Upper lobe of left lung (tissue), 4 donors: ENCODE results near the gene UBASH3A.

Experiments
- CTCF ChIP-seq, 6 experiments: fragments of 450-650 bp in 4 of 6; fragments of 200-600 bp in 2 of 6; sonication (generic) in 2 of 6; IDR thresholded peaks; one replicate each; pipeline ENCODE4 v1.5.1; 2016 to 2019; ENCODE audit warnings: antibody characterized with exemption in 6 of 6
- POLR2AphosphoS5 ChIP-seq, 2 donors: sonication (generic); formaldehyde crosslinking; IDR thresholded peaks; one replicate each; pipeline ENCODE4 v1.5.1; 2017; ENCODE audit warnings: antibody characterized with exemption in 2 of 2

DNA sequence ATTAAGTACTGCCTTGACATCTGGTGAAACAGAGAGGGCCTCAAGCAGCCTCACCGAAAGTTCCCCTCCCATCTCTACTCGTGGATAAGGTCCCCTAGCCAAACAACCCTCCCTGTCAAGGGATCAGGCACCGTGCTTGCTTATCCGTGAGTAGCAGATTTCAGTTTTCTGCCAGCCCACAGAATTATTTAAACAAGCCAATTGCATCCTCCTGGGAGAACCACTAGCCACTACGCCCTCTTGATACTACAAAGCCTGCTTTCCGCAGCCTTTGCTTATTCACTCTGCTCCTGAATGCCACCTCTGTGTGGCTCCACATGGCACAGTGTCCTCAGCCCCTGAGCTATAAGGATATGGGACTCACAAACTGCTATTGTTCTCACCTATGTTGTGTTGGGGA lies 47.1 kb upstream of the UBASH3A start:
- no peak for TF ChIP-seq POLR2AphosphoS5 (IDR thresholded peaks at IDR 0.05)
- no peak for TF ChIP-seq CTCF (IDR thresholded peaks at IDR 0.05)
